ENCODE results near the gene IGLL1.
"Not testable (repeated sequence)": the region's sequence is repeated elsewhere in the genome, so short reads cannot be mapped to it uniquely, and the experiment has no call there.

IGLL1 gene

DNA sequence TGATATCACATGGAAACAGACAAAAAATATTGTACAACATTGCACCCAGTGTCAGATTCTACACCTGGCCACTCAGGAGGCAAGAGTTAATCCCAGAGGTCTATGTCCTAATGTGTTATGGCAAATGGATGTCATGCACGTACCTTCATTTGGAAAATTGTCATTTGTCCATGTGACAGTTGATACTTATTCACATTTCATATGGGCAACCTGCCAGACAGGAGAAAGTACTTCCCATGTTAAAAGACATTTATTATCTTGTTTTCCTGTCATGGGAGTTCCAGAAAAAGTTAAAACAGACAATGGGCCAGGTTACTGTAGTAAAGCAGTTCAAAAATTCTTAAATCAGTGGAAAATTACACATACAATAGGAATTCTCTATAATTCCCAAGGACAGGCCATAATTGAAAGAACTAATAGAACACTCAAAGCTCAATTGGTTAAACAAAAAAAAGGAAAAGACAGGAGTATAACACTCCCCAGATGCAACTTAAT, 36.5 kb downstream of the IGLL1 start:
- DNase-seq (ENCODE audit: low spot score); H3K79me1 ChIP-seq (ENCODE audit: low read depth, low read length); H4K8ac ChIP-seq (ENCODE audit: low read depth, low read length); H2AK5ac ChIP-seq (ENCODE audit: low read depth, low read length); H3K27me3 ChIP-seq (ENCODE audit: control insufficient read depth in 3 of 3, insufficient read depth in 3 of 3, low read depth in 1 of 3, low read length in 3 of 3); H3K14ac ChIP-seq (ENCODE audit: low read length); H2BK5ac ChIP-seq (ENCODE audit: low read length); H3K9ac ChIP-seq (ENCODE audit: low read depth, low read length, poor library complexity); H3K4ac ChIP-seq (ENCODE audit: low read length); H3K27ac ChIP-seq (replicated peaks; ENCODE audit: low read length); H3K4me1 ChIP-seq (ENCODE audit: control insufficient read depth in 2 of 2, insufficient read depth in 1 of 2, low read depth in 1 of 2, low read length in 2 of 2); H3K18ac ChIP-seq (ENCODE audit: low read length); H3K36me3 ChIP-seq (replicated peaks in 1 of 2; ENCODE audit: control insufficient read depth in 2 of 2, insufficient read depth in 2 of 2, low read length in 2 of 2); H2AFZ ChIP-seq (ENCODE audit: low read length); H3K9me3 ChIP-seq (replicated peaks in 1 of 2; ENCODE audit: control insufficient read depth in 2 of 2, insufficient read depth in 1 of 2, low read depth in 1 of 2, low read length in 2 of 2); H3K23ac ChIP-seq (ENCODE audit: low read depth, low read length, poor library complexity); H4K91ac ChIP-seq (ENCODE audit: low read depth, low read length, poor library complexity); H2BK120ac ChIP-seq (ENCODE audit: low read depth, low read length); H3K4me2 ChIP-seq (ENCODE audit: insufficient read depth, low read length, poor library complexity, severe bottlenecking); H3K4me3 ChIP-seq (ENCODE audit: low read length in 2 of 2); H2BK12ac ChIP-seq (ENCODE audit: low read length); H2BK15ac ChIP-seq (ENCODE audit: low read length): not testable (repeated sequence)
- no CpG with 5 or more reads among the region's 1 CpG for WGBS, 2 donors (ENCODE audit: extremely low coverage in 2 of 2, insufficient read length in 2 of 2, insufficient replicate concordance in 1 of 2)

DNA sequence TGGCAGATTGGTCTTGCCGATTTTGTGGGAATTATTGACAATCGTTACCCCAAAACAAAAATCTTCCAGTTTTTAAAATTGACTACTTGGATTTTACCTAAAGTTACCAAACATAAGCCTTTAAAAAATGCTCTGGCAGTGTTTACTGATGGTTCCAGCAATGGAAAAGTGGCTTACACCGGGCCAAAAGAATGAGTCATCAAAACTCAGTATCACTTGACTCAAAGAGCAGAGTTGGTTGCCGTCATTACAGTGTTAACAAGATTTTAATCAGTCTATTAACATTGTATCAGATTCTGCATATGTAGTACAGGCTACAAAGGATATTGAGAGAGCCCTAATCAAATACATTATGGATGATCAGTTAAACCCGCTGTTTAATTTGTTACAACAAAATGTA, 37.2 kb downstream of the IGLL1 start:
- Histone ChIP-seq H3K27me3 (ENCODE audit: control insufficient read depth in 3 of 3, insufficient read depth in 3 of 3, low read depth in 1 of 3, low read length in 3 of 3) (peaks cover 0 to 9% (median 0%) of the 10 kb centered on the region in 3 experiments), H3K4me1 (ENCODE audit: control insufficient read depth in 2 of 2, insufficient read depth in 1 of 2, low read depth in 1 of 2, low read length in 2 of 2) (peaks cover 2 to 3% of the 10 kb centered on the region in 2 donors), H3K79me1 (ENCODE audit: low read depth, low read length) (no peaks in the 10 kb centered on the region), H3K18ac (ENCODE audit: low read length) (no peak overlapping the region), H2AFZ (ENCODE audit: low read length) (no peak overlapping the region), H4K91ac (ENCODE audit: low read depth, low read length, poor library complexity) (no peak overlapping the region), H3K36me3 (replicated peaks in 1 of 2; ENCODE audit: control insufficient read depth in 2 of 2, insufficient read depth in 2 of 2, low read length in 2 of 2) (no peaks in the 10 kb centered on the region), H3K14ac (ENCODE audit: low read length) (no peak overlapping the region), H2BK12ac (ENCODE audit: low read length) (no peak overlapping the region), H3K23ac (ENCODE audit: low read depth, low read length, poor library complexity) (no peak overlapping the region), H3K9ac (ENCODE audit: low read depth, low read length, poor library complexity) (no peak overlapping the region), H4K8ac (ENCODE audit: low read depth, low read length) (no peak overlapping the region), H2BK120ac (ENCODE audit: low read depth, low read length) (no peak overlapping the region), H3K9me3 (replicated peaks in 1 of 2; ENCODE audit: control insufficient read depth in 2 of 2, insufficient read depth in 1 of 2, low read depth in 1 of 2, low read length in 2 of 2) (no peaks in the 10 kb centered on the region), H2BK15ac (ENCODE audit: low read length) (no peak overlapping the region), H3K4ac (ENCODE audit: low read length) (no peak overlapping the region), H2BK5ac (ENCODE audit: low read length) (no peak overlapping the region), H3K4me2 (ENCODE audit: insufficient read depth, low read length, poor library complexity, severe bottlenecking) (no peak overlapping the region), H3K27ac (replicated peaks; ENCODE audit: low read length) (no peak overlapping the region), H3K4me3 (ENCODE audit: low read length in 2 of 2) (no peak overlapping the region), H2AK5ac (ENCODE audit: low read depth, low read length) (no peak overlapping the region)
- no CpG with 5 or more reads among the region's 5 CpGs for WGBS, 2 donors (ENCODE audit: extremely low coverage in 2 of 2, insufficient read length in 2 of 2, insufficient replicate concordance in 1 of 2)
- no peak for DNase-seq (ENCODE audit: low spot score)

GRCh38 chr22:23542391-23542790, 37.7 kb downstream of the IGLL1 start:
- H2AFZ ChIP-seq (ENCODE audit: low read length); H3K9me3 ChIP-seq (replicated peaks in 1 of 2; ENCODE audit: control insufficient read depth in 2 of 2, insufficient read depth in 1 of 2, low read depth in 1 of 2, low read length in 2 of 2); H4K8ac ChIP-seq (ENCODE audit: low read depth, low read length); H4K91ac ChIP-seq (ENCODE audit: low read depth, low read length, poor library complexity); H3K23ac ChIP-seq (ENCODE audit: low read depth, low read length, poor library complexity); DNase-seq (ENCODE audit: low spot score); H3K4me2 ChIP-seq (ENCODE audit: insufficient read depth, low read length, poor library complexity, severe bottlenecking); H3K4me1 ChIP-seq (ENCODE audit: control insufficient read depth in 2 of 2, insufficient read depth in 1 of 2, low read depth in 1 of 2, low read length in 2 of 2); H3K27ac ChIP-seq (replicated peaks; ENCODE audit: low read length); H3K9ac ChIP-seq (ENCODE audit: low read depth, low read length, poor library complexity); H2BK120ac ChIP-seq (ENCODE audit: low read depth, low read length); H3K79me1 ChIP-seq (ENCODE audit: low read depth, low read length); H3K36me3 ChIP-seq (replicated peaks in 1 of 2; ENCODE audit: control insufficient read depth in 2 of 2, insufficient read depth in 2 of 2, low read length in 2 of 2); H2BK5ac ChIP-seq (ENCODE audit: low read length); H3K4me3 ChIP-seq (ENCODE audit: low read length in 2 of 2); H2BK12ac ChIP-seq (ENCODE audit: low read length); H2BK15ac ChIP-seq (ENCODE audit: low read length); H3K18ac ChIP-seq (ENCODE audit: low read length); H3K27me3 ChIP-seq (ENCODE audit: control insufficient read depth in 3 of 3, insufficient read depth in 3 of 3, low read depth in 1 of 3, low read length in 3 of 3); H3K4ac ChIP-seq (ENCODE audit: low read length); H2AK5ac ChIP-seq (ENCODE audit: low read depth, low read length); H3K14ac ChIP-seq (ENCODE audit: low read length): not testable (repeated sequence)
- WGBS, 2 donors (ENCODE audit: extremely low coverage in 2 of 2, insufficient read length in 2 of 2, insufficient replicate concordance in 1 of 2), result no CpG with 5 or more reads among the region's 3 CpGs

DNA sequence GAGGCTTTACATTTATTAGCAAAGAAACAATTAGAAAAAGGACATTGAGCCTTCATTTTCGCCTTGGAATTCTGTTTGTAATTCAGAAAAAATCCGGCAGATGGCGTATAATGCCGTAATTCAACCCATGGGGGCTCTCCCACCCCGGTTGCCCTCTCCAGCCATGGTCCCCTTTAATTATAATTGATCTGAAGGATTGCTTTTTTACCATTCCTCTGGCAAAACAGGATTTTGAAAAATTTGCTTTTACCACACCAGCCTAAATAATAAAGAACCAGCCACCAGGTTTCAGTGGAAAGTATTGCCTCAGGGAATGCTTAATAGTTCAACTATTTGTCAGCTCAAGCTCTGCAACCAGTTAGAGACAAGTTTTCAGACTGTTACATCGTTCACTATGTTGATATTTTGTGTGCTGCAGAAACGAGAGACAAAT, 38.2 kb downstream of the IGLL1 start:
- H2BK12ac ChIP-seq (ENCODE audit: low read length); H3K36me3 ChIP-seq (replicated peaks in 1 of 2; ENCODE audit: control insufficient read depth in 2 of 2, insufficient read depth in 2 of 2, low read length in 2 of 2); DNase-seq (ENCODE audit: low spot score); H2BK15ac ChIP-seq (ENCODE audit: low read length); H3K27ac ChIP-seq (replicated peaks; ENCODE audit: low read length); H2AK5ac ChIP-seq (ENCODE audit: low read depth, low read length); H4K8ac ChIP-seq (ENCODE audit: low read depth, low read length); H3K4me1 ChIP-seq (ENCODE audit: control insufficient read depth in 2 of 2, insufficient read depth in 1 of 2, low read depth in 1 of 2, low read length in 2 of 2); H3K4me2 ChIP-seq (ENCODE audit: insufficient read depth, low read length, poor library complexity, severe bottlenecking); H3K23ac ChIP-seq (ENCODE audit: low read depth, low read length, poor library complexity); H3K4ac ChIP-seq (ENCODE audit: low read length); H3K4me3 ChIP-seq (ENCODE audit: low read length in 2 of 2); H3K14ac ChIP-seq (ENCODE audit: low read length); H4K91ac ChIP-seq (ENCODE audit: low read depth, low read length, poor library complexity); H3K9me3 ChIP-seq (replicated peaks in 1 of 2; ENCODE audit: control insufficient read depth in 2 of 2, insufficient read depth in 1 of 2, low read depth in 1 of 2, low read length in 2 of 2); H3K9ac ChIP-seq (ENCODE audit: low read depth, low read length, poor library complexity); H2AFZ ChIP-seq (ENCODE audit: low read length); H2BK5ac ChIP-seq (ENCODE audit: low read length); H3K18ac ChIP-seq (ENCODE audit: low read length); H2BK120ac ChIP-seq (ENCODE audit: low read depth, low read length); H3K27me3 ChIP-seq (ENCODE audit: control insufficient read depth in 3 of 3, insufficient read depth in 3 of 3, low read depth in 1 of 3, low read length in 3 of 3); H3K79me1 ChIP-seq (ENCODE audit: low read depth, low read length): not testable (repeated sequence)
- no CpG with 5 or more reads among the region's 7 CpGs for WGBS, 2 donors (ENCODE audit: extremely low coverage in 2 of 2, insufficient read length in 2 of 2, insufficient replicate concordance in 1 of 2)
